Lower lobe of right lung (tissue), 2 donors: Measurements from ENCODE around the gene TMEM125. TPM values are rescaled to one million over a fixed set of nuclear protein-coding genes. Genes with fewer than 3 reads are reported as not detected.
A peak's percentile ranks its signal among the peaks of the same experiment; 100 is the strongest.

ENCODE experiments used
- ATAC-seq, 2 donors: fragments of 200-7000 bp; cut with Tn5 transposase; one replicate each; pipeline ENCODE4 v1.9.1; 2020 to 2022; ENCODE audit warnings: mild to moderate bottlenecking in 2 of 2, moderate library complexity in 2 of 2
- DNase-seq: peaks from one replicate; pipeline ENCODE4 v3.0.0-alpha.2; 2020
- H3K27ac ChIP-seq: fragments of 200-600 bp; one replicate; pipeline ENCODE4 v1.8.0; 2022
- H3K27me3 ChIP-seq: fragments of 200-600 bp; one replicate; pipeline ENCODE4 v1.8.0; 2022; ENCODE audit warnings: low read depth
- H3K36me3 ChIP-seq: fragments of 200-600 bp; one replicate; pipeline ENCODE4 v1.8.0; 2022; ENCODE audit warnings: mild to moderate bottlenecking
- H3K4me1 ChIP-seq: fragments of 200-600 bp; one replicate; pipeline ENCODE4 v1.8.0; 2022
- H3K4me3 ChIP-seq: fragments of 200-600 bp; one replicate; pipeline ENCODE4 v1.8.0; 2022; ENCODE audit warnings: mild to moderate bottlenecking
- H3K9me3 ChIP-seq: fragments of 200-600 bp; one replicate; pipeline ENCODE4 v1.8.0; 2022
- intact Hi-C: fragments of 100-400 bp; cut with DNase I; formaldehyde crosslinking; loops from one replicate; pipeline ENCODE4 v1.11.0; 2022
- total RNA-seq: library from RNA; stranded (reverse); fragmentation: NEBNext Ultra II Directional; extraction: Animal tissue kit (Norgen Biotek cat#: 25700); gene quantifications from one replicate; pipeline ENCODE4 v1.2.1, GENCODE V29; 2021
- TF ChIP-seq, protein P1 (sequence below): fragments of 200-600 bp; IDR thresholded peaks from one replicate; pipeline ENCODE4 v1.8.0; 2022; ENCODE audit warnings: antibody characterized with exemption, mild to moderate bottlenecking
- donor health status: DM: no; HTN: yes; CAD: no; lungs with severe emphysema.

The TMEM125 gene
- total RNA-seq, 1 donor from 2014 or later = 197 TPM

DNA sequence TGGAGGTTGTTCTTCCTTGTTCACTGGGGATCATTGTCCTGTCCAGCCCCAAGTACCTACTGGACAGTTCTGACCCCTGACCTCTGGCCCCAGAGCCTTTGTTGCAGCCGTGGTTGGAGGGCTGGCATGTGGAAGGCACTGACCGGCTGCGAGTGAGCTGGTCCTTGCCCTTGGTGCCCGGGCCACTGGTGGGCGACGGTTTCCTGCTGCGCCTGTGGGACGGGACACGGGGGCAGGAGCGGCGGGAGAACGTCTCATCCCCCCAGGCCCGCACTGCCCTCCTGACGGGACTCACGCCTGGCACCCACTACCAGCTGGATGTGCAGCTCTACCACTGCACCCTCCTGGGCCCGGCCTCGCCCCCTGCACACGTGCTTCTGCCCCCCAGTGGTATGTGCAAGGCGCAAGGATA lies 42.4 kb downstream of the TMEM125 start:
- peaks cover 15% of the 10 kb centered on the region for H3K4me1 ChIP-seq
- no peak for DNase-seq
- TF ChIP-seq, protein P1, sequence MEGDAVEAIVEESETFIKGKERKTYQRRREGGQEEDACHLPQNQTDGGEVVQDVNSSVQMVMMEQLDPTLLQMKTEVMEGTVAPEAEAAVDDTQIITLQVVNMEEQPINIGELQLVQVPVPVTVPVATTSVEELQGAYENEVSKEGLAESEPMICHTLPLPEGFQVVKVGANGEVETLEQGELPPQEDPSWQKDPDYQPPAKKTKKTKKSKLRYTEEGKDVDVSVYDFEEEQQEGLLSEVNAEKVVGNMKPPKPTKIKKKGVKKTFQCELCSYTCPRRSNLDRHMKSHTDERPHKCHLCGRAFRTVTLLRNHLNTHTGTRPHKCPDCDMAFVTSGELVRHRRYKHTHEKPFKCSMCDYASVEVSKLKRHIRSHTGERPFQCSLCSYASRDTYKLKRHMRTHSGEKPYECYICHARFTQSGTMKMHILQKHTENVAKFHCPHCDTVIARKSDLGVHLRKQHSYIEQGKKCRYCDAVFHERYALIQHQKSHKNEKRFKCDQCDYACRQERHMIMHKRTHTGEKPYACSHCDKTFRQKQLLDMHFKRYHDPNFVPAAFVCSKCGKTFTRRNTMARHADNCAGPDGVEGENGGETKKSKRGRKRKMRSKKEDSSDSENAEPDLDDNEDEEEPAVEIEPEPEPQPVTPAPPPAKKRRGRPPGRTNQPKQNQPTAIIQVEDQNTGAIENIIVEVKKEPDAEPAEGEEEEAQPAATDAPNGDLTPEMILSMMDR = no peak
- no peak for ATAC-seq
- H3K4me3 ChIP-seq = no peak overlapping the region
- intact Hi-C loops = no loop called here
- H3K9me3 ChIP-seq = no peaks in the 10 kb centered on the region
- H3K27ac ChIP-seq = no peak overlapping the region
- H3K36me3 ChIP-seq = peaks cover 8% of the 10 kb centered on the region
- H3K27me3 ChIP-seq = no peaks in the 10 kb centered on the region

DNA sequence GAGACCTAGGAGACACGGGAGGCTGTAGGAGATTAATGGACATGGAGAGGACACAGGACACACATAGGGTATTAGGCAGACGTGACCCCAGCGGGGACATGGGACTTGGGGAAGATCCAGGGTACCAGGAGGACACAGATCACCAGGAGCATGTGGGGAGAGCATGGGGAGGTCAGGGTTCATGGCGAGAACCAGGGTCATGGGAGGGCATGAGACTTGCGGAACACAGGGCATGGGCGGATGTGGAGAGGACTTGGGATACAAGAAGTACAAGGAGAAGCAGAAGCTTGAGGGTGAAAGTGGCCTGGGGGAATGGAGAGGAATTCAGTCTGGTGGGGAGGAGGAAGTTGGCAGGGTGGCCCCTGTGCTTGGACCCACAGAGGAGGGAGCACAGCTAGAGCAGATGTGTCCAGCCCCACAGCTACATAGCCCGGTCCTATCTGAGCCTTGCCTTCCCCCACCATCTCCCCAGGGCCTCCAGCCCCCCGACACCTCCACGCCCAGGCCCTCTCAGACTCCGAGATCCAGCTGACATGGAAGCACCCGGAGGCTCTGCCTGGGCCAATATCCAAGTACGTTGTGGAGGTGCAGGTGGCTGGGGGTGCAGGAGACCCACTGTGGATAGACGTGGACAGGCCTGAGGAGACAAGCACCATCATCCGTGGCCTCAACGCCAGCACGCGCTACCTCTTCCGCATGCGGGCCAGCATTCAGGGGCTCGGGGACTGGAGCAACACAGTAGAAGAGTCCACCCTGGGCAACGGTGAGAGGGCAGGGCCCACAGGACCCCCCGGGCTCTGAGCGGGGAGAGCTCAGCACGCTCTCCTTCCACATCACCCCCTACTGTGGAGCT lies 43.1 kb downstream of the TMEM125 start:
- DNase-seq (no peak), ATAC-seq (peak in 1 of 2 donors; percentile 7)
- intact Hi-C loops = no loop called here

DNA sequence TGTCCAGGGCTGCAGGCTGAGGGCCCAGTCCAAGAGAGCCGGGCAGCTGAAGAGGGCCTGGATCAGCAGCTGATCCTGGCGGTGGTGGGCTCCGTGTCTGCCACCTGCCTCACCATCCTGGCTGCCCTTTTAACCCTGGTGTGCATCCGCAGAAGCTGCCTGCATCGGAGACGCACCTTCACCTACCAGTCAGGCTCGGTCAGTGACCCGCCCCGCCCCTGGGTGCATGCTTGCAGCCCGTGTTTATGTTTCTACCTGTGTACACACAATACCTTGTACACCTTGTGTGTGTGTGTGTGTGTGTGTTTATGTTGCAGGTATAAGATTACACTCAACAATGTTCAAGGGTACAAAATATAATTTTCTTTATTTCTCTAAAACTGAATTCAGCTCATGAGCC lies 44.0 kb downstream of the TMEM125 start:
- H3K27ac ChIP-seq = no peak overlapping the region
- H3K4me3 ChIP-seq = no peak overlapping the region
- peaks cover 10% of the 10 kb centered on the region for H3K4me1 ChIP-seq
- H3K36me3 ChIP-seq = peaks cover 9% of the 10 kb centered on the region
- H3K27me3 ChIP-seq = no peaks in the 10 kb centered on the region
- no peak for ATAC-seq
- intact Hi-C loops = no loop called here
- no peaks in the 10 kb centered on the region for H3K9me3 ChIP-seq
- TF ChIP-seq, protein P1 = no peak
- DNase-seq = no peak

More for the DNA sequence above, 43.1 kb downstream of the TMEM125 start:
- Histone ChIP-seq H3K36me3 (peaks cover 7% of the 10 kb centered on the region), H3K4me1 (peaks cover 10% of the 10 kb centered on the region), H3K9me3 (no peaks in the 10 kb centered on the region), H3K27me3 (no peaks in the 10 kb centered on the region), H3K27ac (no peak overlapping the region), H3K4me3 (no peak overlapping the region)
- TF ChIP-seq, protein P1 = no peak

DNA sequence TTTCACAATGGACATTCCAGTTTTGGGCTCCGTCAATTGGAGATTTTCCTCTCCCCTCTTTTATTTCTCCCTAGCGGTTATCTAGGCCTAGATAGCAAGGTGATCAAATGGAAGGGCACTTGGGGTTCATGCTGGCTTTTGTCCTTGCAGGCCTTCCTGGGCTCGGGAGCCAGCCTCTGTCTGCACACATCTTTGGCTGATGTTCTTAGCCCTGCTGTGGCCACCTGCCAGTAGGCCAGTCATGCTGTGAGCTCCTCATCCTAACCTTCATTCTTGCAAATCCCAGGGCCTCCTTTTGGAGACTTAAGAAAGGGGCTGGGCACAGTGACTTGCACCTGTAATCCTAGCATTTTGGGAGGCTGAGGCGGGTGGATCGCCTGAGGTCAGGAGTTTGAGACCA lies 44.5 kb downstream of the TMEM125 start:
- no peak for DNase-seq
- TF ChIP-seq, protein P1 = no peak
- ATAC-seq = no peak
- Histone ChIP-seq H3K4me3 (no peak overlapping the region), H3K9me3 (no peaks in the 10 kb centered on the region), H3K27me3 (no peaks in the 10 kb centered on the region), H3K27ac (no peak overlapping the region), H3K36me3 (peaks cover 13% of the 10 kb centered on the region), H3K4me1 (peaks cover 6% of the 10 kb centered on the region)
- intact Hi-C loops = no loop called here

DNA sequence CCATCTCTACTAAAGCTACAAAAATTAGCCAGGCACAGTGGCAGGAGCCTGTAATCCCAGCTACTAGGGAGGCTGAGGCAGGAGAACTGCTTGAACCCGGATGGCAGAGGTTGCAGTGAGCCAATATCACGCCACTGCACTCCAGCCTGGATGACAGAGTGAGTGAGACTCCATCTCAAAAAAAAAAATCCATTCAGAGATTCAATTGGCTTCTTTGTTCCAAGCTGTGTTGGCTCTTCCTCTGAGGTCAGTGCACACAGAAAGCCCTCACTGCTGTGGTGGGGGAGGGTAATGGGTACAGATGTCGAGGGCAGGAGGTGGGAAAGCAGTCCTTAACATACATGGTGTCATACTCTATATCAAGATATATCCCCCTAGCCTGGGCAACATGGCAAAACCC lies 45.7 kb downstream of the TMEM125 start:
- DNase-seq (no peak), ATAC-seq (no peak)
- Histone ChIP-seq H3K4me1 (no peaks in the 10 kb centered on the region), H3K4me3 (no peak overlapping the region), H3K27ac (no peak overlapping the region), H3K36me3 (peaks cover 13% of the 10 kb centered on the region), H3K9me3 (no peaks in the 10 kb centered on the region), H3K27me3 (no peaks in the 10 kb centered on the region)
- intact Hi-C loops = no loop called here
- TF ChIP-seq, protein P1 = no peak
